AG10803 (cell line): ENCODE data around the gene MTA3.

Experiments used
- DNase-seq: peaks from one replicate; pipeline ENCODE4 v3.0.0; 2010; ENCODE audit warnings: low read depth
- H3K4me3 ChIP-seq: 2 replicates; pipeline ENCODE4 v1.5.1; 2011; ENCODE audit warnings: mild to moderate bottlenecking, low read length, control low read depth
- TF ChIP-seq, protein P1 (sequence below): conservative IDR thresholded peaks from 2 replicates; pipeline ENCODE4 v1.5.1; 2011; ENCODE audit warnings: mild to moderate bottlenecking, low read length, control low read depth, inconsistent platforms

The MTA3 gene

DNA sequence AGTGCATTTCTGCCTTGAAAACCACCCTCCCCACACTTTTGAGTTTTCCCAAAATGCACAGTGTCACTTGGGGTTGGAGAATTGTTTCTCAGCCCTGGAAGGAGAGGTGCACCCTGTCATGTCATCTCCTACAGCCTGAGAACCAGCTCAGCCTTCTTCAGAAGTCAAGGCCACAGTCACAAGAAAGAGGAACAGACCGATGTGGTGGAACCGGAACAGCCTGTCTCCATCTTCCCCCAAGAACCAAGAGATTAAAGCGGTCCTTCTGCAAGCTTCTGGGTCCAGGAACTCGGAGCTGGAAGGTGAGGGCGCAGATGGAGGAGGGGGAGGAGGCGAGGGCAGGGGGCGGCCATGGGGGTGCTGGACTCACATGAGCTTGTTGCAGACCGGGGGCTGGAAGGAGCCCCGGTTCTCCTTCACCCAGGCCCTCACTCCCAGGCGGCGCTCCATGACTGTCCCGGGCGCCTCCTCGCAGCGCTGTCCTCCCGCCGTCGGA is 223.7 kb downstream of the MTA3 start:
- DNase-seq = no peak
- TF ChIP-seq, protein P1, sequence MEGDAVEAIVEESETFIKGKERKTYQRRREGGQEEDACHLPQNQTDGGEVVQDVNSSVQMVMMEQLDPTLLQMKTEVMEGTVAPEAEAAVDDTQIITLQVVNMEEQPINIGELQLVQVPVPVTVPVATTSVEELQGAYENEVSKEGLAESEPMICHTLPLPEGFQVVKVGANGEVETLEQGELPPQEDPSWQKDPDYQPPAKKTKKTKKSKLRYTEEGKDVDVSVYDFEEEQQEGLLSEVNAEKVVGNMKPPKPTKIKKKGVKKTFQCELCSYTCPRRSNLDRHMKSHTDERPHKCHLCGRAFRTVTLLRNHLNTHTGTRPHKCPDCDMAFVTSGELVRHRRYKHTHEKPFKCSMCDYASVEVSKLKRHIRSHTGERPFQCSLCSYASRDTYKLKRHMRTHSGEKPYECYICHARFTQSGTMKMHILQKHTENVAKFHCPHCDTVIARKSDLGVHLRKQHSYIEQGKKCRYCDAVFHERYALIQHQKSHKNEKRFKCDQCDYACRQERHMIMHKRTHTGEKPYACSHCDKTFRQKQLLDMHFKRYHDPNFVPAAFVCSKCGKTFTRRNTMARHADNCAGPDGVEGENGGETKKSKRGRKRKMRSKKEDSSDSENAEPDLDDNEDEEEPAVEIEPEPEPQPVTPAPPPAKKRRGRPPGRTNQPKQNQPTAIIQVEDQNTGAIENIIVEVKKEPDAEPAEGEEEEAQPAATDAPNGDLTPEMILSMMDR = no peak
- H3K4me3 ChIP-seq = peak overlapping the region; percentile 36

GRCh38 chr2:42792583-42793333 is 224.3 kb downstream of the MTA3 start, which contains the start of gene HAAO:
Gene HAAO, minus strand, starts transcription at chr2:42792583. Its CDS starts 47 bp downstream, at chr2:42792536.
- H3K4me3 ChIP-seq = peak within 1 kb of the TSS; percentile 36
- DNase-seq = no peak
- TF ChIP-seq, protein P1 = no peak

- no peak for DNase-seq
- TF ChIP-seq, protein P1 = no peak
Measured at GRCh38 chr2:42793334-42794270, 225.2 kb downstream of the MTA3 start.

GRCh38 chr2:42794271-42795046 is 226.0 kb downstream of the MTA3 start:
- TF ChIP-seq, protein P1 = peak; percentile 54
- no peak overlapping the region for H3K4me3 ChIP-seq
- peak; percentile 24 for DNase-seq

More at GRCh38 chr2:42793334-42794270, 225.2 kb downstream of the MTA3 start:
- no peak overlapping the region for H3K4me3 ChIP-seq

DNA sequence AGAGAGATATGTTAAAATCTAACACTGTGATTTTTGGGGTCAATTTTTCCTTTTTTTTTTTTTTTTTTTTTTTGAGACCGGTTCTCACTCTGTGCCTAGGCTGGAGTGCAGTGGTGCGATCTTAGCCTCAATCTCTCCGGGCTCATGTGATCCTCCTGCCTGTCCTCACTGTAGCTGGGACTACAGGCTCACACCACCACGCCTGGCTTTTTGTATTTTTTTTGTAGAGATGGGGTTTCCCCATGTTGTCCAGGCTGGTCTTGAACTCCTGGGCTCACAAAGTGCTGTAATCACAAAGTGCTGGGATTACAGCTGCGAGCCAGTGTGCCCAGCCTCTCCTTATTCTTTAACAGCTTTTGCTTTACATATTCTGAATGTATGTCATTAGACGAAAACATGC is 226.8 kb downstream of the MTA3 start:
- DNase-seq = no peak
- no peak overlapping the region for H3K4me3 ChIP-seq
- TF ChIP-seq, protein P1 = no peak

DNA sequence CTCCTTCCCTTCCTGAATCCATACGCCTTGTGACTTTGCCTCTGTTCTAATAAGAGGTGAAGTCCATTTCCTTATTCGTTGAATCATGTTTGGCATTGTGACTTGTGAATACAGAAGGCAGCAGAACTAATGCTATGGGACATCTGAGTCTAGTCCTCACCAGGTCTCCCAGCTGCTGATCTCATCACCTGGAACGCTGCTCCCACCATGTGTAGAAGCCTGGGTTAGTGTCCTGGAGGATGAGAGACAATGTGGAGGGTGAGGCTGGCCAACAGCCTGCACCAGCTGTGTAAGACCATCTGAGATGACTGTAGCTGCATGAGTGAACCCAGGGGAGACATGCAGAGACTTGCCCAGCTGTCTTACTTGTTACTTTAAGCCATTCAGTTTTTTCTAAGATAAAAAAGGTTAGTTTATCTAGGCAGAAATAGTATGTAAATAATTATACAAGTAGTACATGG is 227.4 kb downstream of the MTA3 start:
- H3K4me3 ChIP-seq = no peak overlapping the region
- peak; percentile 22 for DNase-seq
- TF ChIP-seq, protein P1 = no peak
